NCI-H1048 (cell line): Measurements from ENCODE around the gene PPP2R5C.

Experiments
- DNase-seq: peaks from one replicate; lab custom pipeline; 2025; lab: John Stamatoyannopoulos, UW

PPP2R5C gene

DNA sequence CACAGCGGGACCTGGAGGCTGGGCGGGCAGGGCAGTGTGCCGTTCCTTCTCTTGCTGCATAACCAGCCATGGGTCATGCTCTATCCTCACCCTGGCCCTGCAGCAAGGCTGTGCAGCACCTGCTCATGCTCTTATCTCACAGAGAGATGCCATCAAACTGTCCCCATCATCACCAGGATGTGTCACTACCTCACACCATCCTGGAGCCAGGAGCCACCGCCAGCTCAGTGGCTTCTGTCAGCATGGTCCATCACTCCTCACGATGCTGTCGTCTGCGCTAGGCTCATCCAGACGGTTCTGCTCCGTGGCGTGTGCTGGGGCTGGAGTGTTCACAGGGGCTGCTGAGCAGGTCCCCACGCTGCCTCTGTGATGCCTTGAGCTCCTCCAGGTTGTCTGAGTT is 125.7 kb downstream of the PPP2R5C start:
- no peak for DNase-seq

DNA sequence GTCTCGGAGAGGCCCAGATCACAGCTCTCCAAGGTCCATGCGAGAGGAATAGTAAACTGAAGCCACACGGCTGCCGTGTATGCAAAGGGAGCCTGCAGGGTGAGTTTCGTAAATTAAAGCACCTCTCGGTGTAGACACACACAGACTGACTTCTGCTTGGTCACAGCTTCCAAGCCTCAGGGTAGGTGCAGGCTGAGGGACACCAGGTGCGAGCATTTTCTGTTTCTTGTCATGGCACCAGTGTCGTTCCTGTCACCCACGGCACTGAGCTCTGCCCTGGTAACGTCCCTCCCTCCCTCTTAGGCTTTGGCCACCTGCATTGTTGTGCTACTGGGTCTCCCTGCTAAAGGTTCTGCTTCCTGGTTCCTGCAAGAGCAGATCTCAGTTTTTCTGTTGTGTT is 126.7 kb downstream of the PPP2R5C start:
- DNase-seq: no peak

DNA sequence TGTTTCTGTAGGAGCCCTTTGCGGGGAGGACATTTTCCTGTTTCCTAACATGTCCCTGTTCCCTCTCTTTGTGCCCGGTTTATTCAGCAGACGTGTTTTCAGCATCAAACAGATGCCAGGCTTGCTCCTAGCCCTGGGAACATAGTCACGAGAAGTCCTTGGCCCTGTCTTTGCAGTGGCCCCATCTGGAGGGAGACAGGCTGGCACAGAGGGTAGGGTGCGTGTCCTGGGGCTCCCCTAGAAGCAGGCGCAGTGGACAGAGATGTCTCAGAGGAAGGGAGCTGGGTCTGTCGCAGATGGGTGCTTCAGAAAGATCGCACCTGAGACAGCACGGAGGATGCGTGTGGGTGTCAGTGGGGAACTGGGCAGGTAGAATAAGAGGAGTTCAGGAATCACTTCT is 127.9 kb downstream of the PPP2R5C start:
- DNase-seq: no peak

DNA sequence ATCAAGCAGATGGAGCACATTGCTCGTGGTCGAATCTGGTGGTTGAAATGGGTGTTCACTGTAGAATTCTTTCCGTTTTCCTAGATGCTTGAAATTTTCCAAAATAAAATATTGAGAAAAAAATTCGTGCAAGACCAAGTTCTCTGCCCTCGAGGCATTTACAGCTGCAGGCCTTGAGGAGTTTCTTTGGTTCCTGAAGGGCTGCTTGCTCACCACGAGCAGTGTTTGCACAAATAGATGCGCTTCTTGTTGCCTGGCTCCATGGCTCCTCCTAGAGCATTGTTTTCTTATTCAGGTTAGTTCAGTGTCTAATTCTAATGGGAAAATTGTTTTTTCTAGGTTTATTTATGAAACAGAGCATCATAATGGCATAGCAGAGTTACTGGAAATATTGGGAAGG is 128.4 kb downstream of the PPP2R5C start:
- no peak for DNase-seq

DNA sequence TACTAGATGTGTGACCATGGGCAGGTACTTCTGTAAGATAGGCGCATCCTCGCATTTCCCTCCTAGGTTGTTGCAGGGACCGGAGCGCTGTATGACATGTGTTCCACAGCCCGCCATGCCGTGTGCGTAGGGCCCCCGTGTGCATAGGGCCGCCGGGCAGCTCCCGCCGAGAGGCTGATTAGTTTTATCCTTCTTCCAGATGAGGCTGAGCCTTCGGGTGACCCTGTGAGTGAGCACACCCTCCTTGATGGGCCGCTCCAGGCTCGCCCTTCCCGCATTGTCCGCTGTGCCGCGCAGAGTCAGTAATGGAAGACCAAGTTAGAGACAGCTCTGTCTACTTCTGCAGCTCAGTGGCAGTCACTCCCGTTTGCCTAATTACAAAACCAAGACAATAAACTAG is 130.0 kb downstream of the PPP2R5C start:
- DNase-seq: no peak

DNA sequence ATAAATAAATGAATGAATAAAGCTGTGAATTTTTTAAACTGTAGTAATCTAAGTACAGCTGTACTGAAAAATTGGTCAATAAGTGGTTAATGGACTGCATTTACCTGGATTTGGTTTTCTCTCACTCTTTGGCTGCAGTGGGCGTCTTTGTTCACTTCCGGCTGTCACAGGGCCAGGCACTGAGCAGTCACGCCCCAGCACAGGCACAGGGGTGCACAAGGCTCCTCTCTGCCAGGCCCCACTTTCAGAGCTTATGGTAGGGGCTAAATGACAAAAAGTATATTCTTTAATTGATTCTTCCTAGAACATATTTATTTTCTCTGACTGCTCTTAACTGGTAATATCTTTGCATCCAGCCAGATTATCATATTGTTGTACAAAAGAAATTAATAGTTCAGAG is 132.2 kb downstream of the PPP2R5C start:
- no peak for DNase-seq

DNA sequence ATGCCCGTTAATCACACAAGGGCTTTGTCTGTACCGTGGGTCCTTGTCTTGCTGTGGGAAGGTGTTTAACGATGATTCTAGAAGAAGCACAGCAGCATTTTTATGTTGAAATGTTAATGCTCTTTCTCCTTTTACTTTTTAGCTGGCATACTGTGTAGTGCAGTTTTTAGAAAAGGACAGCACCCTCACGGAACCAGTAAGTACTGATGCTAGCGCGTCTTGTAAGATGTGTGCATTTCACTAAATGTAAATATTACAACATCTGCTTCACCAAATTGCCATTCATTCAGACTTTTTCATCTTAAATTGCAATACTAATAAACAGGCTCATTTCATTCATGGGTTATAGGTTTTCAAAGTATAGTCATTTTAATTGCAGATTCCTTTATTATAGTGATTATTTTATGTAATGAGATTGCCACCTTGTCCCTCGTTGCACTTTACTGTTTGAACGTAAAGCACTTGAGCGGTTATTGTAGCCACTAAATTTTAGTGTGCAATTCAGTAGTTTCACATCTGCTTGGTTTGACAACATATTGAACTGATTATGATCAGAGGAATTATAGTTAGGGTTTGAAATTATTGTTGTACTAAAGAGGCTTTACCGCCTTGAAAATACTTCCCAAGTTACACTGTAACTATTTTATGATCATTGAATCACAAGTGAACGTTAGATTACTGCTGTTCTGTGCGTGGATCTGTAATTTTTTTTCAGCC is 133.0 kb downstream of the PPP2R5C start:
- DNase-seq: no peak

DNA sequence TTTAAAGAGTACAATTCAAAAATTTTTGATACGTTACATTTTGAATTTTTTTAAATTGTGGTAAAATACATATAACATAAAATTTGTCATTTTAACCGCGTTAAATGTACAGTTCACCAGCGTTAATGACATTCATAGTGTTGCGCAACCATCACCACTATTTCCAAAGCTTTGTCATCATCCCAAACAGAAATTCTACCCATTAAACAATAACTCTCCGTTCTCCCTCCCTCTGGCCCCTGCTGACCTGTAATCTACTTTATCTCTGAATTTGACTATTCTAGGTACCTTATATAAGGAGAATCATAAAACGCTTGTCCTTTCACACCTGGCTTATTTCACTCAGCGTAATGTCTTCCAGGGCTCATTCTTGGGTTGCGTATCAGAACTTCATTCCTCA is 133.7 kb downstream of the PPP2R5C start:
- DNase-seq: no peak

DNA sequence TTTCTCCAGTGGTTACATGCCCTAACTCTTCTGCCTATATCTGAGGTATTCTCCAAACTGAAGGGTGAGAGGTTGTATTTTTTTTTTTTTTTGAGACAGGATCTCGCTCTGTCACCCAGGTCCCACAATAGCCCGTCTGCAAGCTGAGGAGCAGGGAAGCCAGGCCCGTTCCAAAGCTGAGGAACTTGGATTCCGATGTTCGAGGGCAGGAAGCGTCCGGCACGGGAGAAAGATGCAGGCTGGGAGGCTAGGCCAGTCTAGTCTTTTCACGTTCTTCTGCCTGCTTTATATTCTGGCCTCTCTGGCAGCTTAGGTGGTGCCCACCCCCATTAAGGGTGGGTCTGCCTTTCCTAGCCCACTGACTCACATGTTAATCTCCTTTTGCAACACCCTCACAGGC is 135.8 kb downstream of the PPP2R5C start:
- no peak for DNase-seq

DNA sequence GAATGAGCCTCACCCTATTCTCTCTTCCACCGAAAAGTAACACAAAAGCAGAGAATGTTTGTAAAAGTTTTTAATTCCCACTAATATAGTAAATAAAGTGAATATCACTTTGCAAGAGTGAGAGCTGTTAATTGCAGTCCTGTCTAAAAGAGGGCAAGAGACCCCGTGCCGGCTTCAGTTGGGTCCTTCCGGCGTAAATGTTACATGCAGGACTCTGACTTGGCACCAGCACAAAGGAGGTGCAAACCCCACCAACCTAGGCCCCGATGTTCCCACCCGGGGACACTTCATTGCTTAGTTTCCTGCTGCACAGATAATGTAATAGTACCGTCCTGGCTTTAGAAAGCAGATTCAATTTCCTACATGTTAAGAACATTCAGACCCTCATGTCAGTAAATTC is 136.9 kb downstream of the PPP2R5C start:
- DNase-seq: no peak

DNA sequence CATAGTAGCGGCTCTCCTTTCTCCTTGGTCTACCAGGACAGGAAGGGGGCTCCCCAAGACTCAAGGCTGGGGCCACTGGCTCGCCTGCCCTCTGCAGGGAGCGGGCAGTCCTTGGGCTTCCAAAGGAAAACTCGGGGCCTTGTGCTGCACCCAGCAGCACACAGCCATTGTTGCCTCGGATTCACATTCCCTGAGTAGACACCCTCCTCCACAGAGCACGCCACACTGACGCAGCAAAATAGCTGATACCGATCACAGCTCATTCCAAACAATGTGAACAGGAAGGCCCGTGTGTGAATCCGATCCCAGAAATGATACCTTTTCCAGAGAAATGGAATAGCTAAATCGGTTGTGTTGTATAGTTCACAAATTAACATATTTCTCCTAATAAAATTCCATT is 137.8 kb downstream of the PPP2R5C start:
- DNase-seq: no peak

DNA sequence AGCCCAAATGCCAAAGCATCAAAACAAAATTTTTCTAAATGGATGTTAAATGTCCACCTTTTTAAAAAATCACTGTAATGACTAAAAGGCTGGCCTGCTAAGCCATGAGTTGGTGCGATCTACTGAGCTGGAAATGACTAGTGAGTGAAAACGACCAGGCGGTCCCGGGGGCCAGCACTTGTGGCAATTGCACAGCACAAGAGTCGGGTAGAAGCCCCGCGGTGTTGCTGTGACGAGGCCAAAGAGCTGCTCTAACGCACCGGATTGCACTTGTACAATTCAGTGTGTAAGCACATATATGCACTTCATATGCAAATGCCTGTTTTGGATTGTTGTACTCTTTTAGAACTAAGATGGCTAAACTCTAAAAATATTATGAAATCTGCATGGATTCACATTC is 138.7 kb downstream of the PPP2R5C start:
- DNase-seq: no peak

DNA sequence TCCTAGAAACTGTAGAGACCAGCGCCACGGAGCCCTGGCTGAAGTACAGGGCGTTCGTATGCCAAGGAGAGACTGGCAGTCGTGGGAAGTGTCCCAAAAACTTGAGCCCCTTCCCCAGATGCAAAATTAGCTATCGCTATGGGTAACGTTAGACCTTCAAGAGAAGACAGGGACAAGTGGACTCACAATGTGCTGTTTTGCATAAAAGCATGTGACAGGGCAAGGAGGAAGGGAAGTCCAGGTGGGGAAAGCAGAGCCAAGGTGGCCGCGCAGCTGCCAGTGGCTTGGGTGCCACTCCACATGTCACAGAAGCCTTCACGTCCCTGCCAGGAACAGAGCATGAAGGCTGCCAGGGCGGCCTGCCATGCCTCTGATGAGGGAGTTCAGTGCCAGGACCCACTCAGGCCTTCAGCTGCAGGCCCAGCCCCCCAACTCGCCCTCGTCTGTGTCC is 141.6 kb downstream of the PPP2R5C start:
- DNase-seq: no peak

DNA sequence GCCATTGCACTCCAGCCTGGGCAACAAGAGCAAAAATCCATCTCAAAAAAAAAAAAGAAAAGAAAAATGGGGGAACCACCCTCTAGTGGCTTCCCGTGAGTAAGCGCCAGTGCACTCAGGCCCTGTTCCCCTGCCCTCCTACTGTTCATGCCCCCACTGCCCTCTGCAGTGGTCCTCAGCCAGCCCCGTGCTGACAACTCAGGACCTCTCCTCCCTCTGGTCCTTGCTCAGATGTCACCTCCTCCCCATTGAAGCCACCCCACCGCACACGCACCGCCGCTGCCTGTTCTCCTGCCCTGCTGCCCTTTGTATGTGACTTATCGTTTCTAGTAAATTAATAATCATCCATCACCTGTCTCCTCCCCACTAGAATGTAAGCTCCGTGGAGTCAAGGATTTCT is 144.1 kb downstream of the PPP2R5C start:
- DNase-seq: no peak

DNA sequence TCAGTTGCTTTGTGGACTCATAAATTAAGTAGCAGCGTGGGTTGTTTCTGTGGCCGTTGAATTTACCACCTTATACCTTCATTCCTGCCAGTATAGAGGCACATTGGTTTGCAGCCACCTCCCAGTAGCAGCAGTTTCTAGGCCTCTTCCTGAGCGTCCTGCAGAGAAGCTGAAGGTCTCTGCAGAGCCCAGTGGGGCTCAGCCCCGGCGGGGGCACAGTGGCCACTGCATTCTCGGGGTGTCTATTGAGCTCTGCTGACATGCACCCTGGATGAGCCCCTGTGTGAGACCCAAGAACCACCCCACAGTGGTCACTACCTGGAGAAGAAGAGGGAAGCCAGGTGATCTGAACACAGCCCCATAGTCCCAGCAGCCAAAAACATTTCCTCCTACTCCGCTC is 145.1 kb downstream of the PPP2R5C start:
- DNase-seq: no peak

DNA sequence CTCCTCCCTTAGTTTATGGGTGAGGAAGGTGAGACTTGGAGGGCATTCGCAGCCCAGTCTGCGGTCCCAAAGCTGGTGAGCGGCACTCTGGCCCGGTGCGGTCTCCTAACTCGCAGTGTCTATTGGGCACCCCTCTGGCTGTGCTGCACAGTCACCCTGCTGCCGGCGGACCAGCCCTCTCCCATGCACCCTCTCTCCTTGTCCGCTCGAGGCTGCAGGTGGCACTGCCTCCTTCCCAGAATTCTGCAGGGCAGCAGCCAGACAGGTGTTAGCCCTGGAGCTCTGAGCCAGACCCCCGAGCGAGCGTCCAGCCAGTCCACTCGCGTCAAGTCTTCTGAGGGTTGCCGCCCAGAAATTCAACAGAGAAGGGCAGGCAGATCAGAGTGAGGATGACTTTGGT is 146.1 kb downstream of the PPP2R5C start:
- no peak for DNase-seq

DNA sequence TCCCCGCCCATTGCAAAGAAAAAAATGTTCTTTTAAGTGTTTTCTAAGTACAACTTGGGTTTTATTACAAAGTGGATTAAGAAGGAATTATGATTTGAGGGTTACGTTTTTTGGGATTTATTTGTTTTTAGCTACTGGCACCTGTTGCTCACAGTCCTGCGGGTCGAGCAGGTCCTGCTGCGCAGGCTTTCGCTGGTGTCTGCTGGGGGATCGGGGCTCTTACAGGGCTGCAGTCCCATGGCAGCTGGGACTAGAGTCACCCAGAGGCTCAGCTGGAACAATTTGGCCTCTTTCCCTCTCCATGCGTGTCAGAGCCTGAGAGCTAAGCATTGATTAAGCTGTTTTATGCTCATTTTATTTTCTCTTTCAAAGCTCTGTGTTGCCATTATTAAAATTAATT is 147.3 kb downstream of the PPP2R5C start:
- no peak for DNase-seq

DNA sequence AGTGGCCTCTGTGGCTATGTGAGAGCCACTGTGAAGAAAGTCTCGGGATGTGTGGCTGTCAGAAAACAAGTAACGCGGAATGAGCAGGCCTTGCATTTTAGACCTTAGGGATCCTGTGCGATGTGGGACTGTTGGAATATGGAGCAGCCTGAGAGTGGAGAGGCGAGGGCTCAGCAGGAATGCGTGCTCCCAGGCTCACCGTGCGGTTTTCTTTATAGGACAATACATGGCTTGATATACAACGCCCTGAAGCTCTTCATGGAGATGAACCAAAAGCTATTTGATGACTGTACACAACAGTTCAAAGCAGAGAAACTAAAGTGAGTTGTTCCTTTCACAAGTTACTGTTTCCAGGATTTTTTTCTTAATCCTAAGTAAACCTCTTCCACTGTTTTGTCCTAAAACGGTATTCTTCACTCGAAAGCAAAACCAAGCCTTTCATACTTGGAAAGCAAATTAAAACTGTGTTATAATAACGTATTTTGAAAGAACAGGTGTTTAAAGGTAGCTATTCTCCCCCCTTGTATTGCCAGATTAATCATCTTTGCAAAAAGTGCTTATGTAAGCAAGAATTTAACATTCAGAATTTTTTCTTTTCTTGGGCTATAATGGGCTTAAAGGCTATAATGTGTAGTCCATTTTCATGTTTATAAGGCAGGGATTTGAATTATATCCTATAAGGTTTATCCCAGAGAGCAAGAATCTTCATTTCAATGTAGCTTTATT is 148.0 kb downstream of the PPP2R5C start:
- no peak for DNase-seq

DNA sequence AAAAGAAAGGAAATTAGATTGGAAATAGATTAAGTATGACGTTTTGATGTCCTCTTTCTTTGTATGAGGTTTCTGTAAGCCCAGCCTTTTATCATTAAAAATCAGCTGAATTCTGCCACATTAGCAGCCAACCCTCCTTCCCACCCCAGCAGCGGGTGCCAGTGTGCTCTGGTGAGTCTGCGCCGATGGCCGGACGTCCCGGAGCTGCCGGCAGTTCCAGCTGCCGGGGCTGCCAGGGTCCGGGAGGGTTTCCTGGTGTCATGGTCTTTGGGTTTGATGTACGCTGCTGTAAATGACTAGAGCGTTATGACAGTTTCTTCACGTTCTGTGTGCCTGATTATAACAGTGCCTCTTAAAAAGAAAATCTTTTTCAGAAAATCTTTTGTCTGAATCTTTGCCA is 151.3 kb downstream of the PPP2R5C start:
- DNase-seq: no peak

DNA sequence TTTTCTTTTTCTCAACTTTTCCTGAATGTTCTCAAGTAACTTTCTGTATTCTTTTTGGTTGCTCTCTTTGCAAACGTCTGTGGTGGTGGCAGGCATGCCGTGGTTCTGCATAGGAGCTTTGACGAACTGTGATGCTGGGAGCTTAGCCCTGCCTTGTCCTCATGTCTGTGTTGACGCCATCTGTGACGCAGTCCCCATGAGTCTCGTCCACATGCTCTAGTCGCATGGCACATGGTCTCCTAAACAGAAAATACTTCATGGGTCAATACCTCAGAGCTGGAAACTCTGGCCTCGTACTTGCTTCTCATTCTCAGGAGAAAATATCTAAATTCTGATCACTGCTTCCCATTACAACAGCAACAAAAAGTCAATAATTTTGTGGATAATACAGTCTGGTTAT is 152.6 kb downstream of the PPP2R5C start:
- no peak for DNase-seq

DNA sequence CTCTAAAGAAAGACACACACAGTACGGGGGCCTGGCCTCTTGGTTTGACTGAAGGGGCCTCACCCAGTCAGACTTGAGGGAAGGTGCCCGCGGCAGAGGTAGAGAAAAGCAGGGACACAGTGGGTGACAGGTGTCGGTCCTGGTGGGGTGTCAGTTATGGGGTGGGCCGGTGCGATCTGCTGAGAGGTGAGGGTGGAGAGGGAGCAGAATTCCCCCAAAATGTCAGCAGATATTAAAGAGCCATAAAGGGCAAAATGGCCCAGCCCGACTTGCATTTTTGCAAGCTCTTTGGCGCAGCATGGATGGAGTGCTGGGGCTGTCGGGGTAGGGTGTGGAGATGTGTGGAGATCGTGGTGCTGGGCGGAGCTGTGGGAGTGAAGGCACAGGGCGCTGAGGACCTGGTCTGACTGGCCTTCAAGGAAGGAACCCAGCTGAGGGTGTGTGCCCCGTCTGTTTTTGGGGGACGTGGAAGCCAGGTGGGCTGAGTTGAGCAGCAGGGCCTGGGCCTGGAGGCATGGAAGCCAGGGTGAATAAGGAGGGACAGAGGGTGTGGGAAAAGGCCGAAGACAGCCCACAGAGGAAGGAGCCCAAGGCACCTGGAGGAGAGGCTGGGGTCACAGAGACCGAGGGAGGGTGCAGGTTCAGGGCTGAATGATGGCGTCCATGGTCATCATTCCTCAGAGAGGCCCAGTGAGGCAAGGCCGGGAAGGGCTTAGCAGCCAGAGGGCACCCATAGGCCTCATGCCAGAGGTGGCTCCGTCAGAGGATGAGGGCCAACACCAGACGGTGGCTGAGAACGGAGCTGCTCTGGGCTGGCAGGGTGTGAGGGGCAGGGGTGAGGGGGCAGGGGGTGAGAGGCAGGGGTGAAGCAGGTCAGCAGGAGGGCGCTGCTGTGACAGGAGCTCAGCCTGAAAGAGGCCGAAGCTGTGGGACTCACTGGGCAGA is 154.6 kb downstream of the PPP2R5C start:
- DNase-seq: no peak

DNA sequence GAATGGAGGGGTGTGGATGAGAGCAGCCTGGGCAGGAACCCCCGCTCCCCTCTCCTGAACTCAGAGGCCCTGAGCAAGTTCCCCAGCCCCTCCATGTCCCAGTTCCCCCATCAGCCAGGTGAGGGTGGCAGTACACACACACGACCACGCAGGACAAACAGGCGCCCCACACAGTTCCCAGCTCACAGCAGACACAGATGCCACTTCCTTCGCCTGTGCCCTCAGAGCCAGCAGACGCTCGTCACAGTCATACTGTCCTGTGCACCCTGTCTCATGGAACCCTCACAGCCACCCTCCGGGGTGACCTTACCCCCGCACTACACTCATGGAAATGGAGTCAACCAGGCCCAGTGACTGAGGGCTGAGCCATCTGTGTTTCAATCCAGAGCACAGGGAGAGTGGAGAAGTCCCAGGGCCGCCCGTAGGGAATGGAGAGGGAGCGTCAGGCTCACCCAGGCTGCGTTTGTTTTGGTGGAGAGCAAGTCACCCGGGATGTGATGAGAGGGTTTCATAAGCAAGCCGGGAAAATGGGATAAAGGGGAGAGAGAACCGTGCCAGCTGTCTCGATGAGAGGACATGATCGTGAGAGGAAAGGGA is 155.4 kb downstream of the PPP2R5C start:
- no peak for DNase-seq
